HFFc6 (cell line): Measurements from ENCODE around the gene SLIT3. TPM values are rescaled to one million over a fixed set of nuclear protein-coding genes. Genes with fewer than 3 reads are reported as not detected.
A peak's percentile ranks its signal among the peaks of the same experiment; 100 is the strongest.

Source experiments
- DNase-seq: peaks from one replicate; pipeline ENCODE4 v3.0.0-alpha.2; 2018
- H3K27ac Mint-ChIP-seq: 2 replicates; pipeline ENCODE4 v1.8.0; 2020; ENCODE audit warnings: mild to moderate bottlenecking, mixed read lengths
- H3K27me3 Mint-ChIP-seq: 2 replicates; pipeline ENCODE4 v1.8.0; 2021; ENCODE audit warnings: mild to moderate bottlenecking, moderate library complexity, mixed read lengths; ENCODE audit not compliant: insufficient read depth
- H3K36me3 Mint-ChIP-seq: 2 replicates; pipeline ENCODE4 v1.8.0; 2021; ENCODE audit warnings: low read depth, mixed read lengths
- H3K4me1 Mint-ChIP-seq: 2 replicates; pipeline ENCODE4 v1.8.0; 2020; ENCODE audit warnings: low read depth, mixed read lengths
- H3K4me3 Mint-ChIP-seq: 2 replicates; pipeline ENCODE4 v1.8.0; 2020; ENCODE audit warnings: mild to moderate bottlenecking, moderate library complexity, mixed read lengths
- H3K9me3 Mint-ChIP-seq: 2 replicates; pipeline ENCODE4 v1.8.0; 2020; ENCODE audit warnings: mild to moderate bottlenecking, mixed read lengths
- CTCF ChIP-seq: fragments of 200-600 bp; sonication (generic); IDR thresholded peaks from 2 replicates; pipeline ENCODE4 v1.5.0; 2021; ENCODE audit warnings: antibody characterized with exemption, mild to moderate bottlenecking
- total RNA-seq, 6 experiments: library from RNA; stranded (reverse); fragmentation: NEBNext Ultra II Directional; extraction: Animal tissue kit (Norgen Biotek cat#: 25700); gene quantifications; 2 replicates in 1 of 6; 3 replicates in 5 of 6; pipeline ENCODE4 v1.2.3, GENCODE V29; 2021

SLIT3 gene
- total RNA-seq, 6 experiments from 2014 or later, result 4.2 to 8.3 (median 7.1) TPM

GRCh38 chr5:169160405-169160901 is 140.5 kb downstream of the SLIT3 start:
- Mint-ChIP-seq H3K27ac (peak overlapping the region; percentile 89), H3K9me3 (peaks cover 31% of the 10 kb centered on the region), H3K27me3 (peaks cover 13% of the 10 kb centered on the region), H3K36me3 (peaks cover 26% of the 10 kb centered on the region), H3K4me1 (peaks cover 44% of the 10 kb centered on the region), H3K4me3 (peak overlapping the region; percentile 59; the same call in 1 of the 2 replicates)
- TF ChIP-seq CTCF, result peak; percentile 59
- DNase-seq, result peak; percentile 14

- TF ChIP-seq CTCF, result no peak
- H3K27me3 Mint-ChIP-seq, result peaks cover 16% of the 10 kb centered on the region
- no peak for DNase-seq
- H3K36me3 Mint-ChIP-seq, result peaks cover 26% of the 10 kb centered on the region
- peaks cover 33% of the 10 kb centered on the region for H3K4me1 Mint-ChIP-seq
- peaks cover 31% of the 10 kb centered on the region for H3K9me3 Mint-ChIP-seq
- H3K27ac Mint-ChIP-seq, result no peak overlapping the region
- no peak overlapping the region for H3K4me3 Mint-ChIP-seq
These were observed 142.2 kb downstream of the SLIT3 start for GRCh38 chr5:169158764-169159163.

GRCh38 chr5:169157064-169157463 is 143.9 kb downstream of the SLIT3 start:
- Mint-ChIP-seq H3K36me3 (peaks cover 22% of the 10 kb centered on the region), H3K27ac (no peak overlapping the region), H3K4me3 (no peak overlapping the region), H3K27me3 (peaks cover 16% of the 10 kb centered on the region), H3K9me3 (peaks cover 31% of the 10 kb centered on the region), H3K4me1 (peaks cover 22% of the 10 kb centered on the region)
- TF ChIP-seq CTCF, result no peak
- DNase-seq, result no peak

GRCh38 chr5:169154679-169155078 is 146.3 kb downstream of the SLIT3 start:
- H3K4me1 Mint-ChIP-seq, result no peaks in the 10 kb centered on the region
- H3K27ac Mint-ChIP-seq, result no peak overlapping the region
- no peak for DNase-seq
- peaks cover 25% of the 10 kb centered on the region for H3K9me3 Mint-ChIP-seq
- no peak overlapping the region for H3K4me3 Mint-ChIP-seq
- peaks cover 17% of the 10 kb centered on the region for H3K36me3 Mint-ChIP-seq
- TF ChIP-seq CTCF, result no peak
- H3K27me3 Mint-ChIP-seq, result peaks cover 13% of the 10 kb centered on the region

- H3K36me3 Mint-ChIP-seq, result peaks cover 13% of the 10 kb centered on the region
- no peak overlapping the region for H3K27ac Mint-ChIP-seq
- peaks cover 14% of the 10 kb centered on the region for H3K9me3 Mint-ChIP-seq
- no peak overlapping the region for H3K4me3 Mint-ChIP-seq
- H3K4me1 Mint-ChIP-seq, result peaks cover 4% of the 10 kb centered on the region; the same call in 1 of the 2 replicates
- peaks cover 14% of the 10 kb centered on the region for H3K27me3 Mint-ChIP-seq
- DNase-seq, result no peak
- no peak for TF ChIP-seq CTCF
These were observed 147.5 kb downstream of the SLIT3 start for GRCh38 chr5:169153405-169153804.
